ENCODE data around the gene ALKAL2.

ALKAL2 gene

GRCh38 chr2:285531-285930, 2.4 kb downstream of the ALKAL2 start:
- no peak overlapping the region for H3K4me3 ChIP-seq (ENCODE audit: low read depth, low read length)
- TF ChIP-seq CTCF (IDR thresholded peaks at IDR 0.05; ENCODE audit: low read depth, low read length, missing control alignments), result no peak
- DNase-seq (ENCODE audit: low read depth), result no peak

GRCh38 chr2:284896-285492, 2.9 kb downstream of the ALKAL2 start:
- DNase-seq (ENCODE audit: low read depth), result no peak
- H3K4me3 ChIP-seq (ENCODE audit: low read depth, low read length), result no peak overlapping the region
- TF ChIP-seq CTCF (IDR thresholded peaks at IDR 0.05; ENCODE audit: low read depth, low read length, missing control alignments), result no peak

- no peak overlapping the region for H3K4me3 ChIP-seq (ENCODE audit: low read depth, low read length)
- TF ChIP-seq CTCF (IDR thresholded peaks at IDR 0.05; ENCODE audit: low read depth, low read length, missing control alignments), result no peak
- DNase-seq (ENCODE audit: low read depth), result no peak
Measured at GRCh38 chr2:283996-284794, 3.7 kb downstream of the ALKAL2 start.

GRCh38 chr2:282371-283263, 5.3 kb downstream of the ALKAL2 start:
- DNase-seq (ENCODE audit: low read depth), result no peak
- H3K4me3 ChIP-seq (ENCODE audit: low read depth, low read length), result no peak overlapping the region
- no peak for TF ChIP-seq CTCF (IDR thresholded peaks at IDR 0.05; ENCODE audit: low read depth, low read length, missing control alignments)

- no peak for DNase-seq (ENCODE audit: low read depth)
- no peak for TF ChIP-seq CTCF (IDR thresholded peaks at IDR 0.05; ENCODE audit: low read depth, low read length, missing control alignments)
- no peak overlapping the region for H3K4me3 ChIP-seq (ENCODE audit: low read depth, low read length)
Measured at GRCh38 chr2:281381-281780, 6.5 kb downstream of the ALKAL2 start.

- no peak for DNase-seq (ENCODE audit: low read depth)
- H3K4me3 ChIP-seq (ENCODE audit: low read depth, low read length), result no peak overlapping the region
- no peak for TF ChIP-seq CTCF (IDR thresholded peaks at IDR 0.05; ENCODE audit: low read depth, low read length, missing control alignments)
Measured at GRCh38 chr2:280650-281110, 7.2 kb downstream of the ALKAL2 start.
